Measurements from ENCODE around the gene COL9A2. TPM values are rescaled to one million over a fixed set of nuclear protein-coding genes. Genes with fewer than 3 reads are reported as not detected.

COL9A2 gene
- 10 to 100 TPM in 1 of 2 donors, 1 to 10 TPM in 1; 2.3 to 59.1 TPM for total RNA-seq

GRCh38 chr1:40316595-40317393, at the start of gene COL9A2:
COL9A2 (minus strand) TSS chr1:40317286; CDS start chr1:40317197, 89 bp downstream.
- H3K4me1 ChIP-seq: peaks cover 28% of the 10 kb centered on the region
- peak; percentile 38 to 64 (median 49) for DNase-seq
- intact Hi-C loops (cut with DNase I): no loop called here
- peak; percentile 57 for ATAC-seq
- H3K27ac ChIP-seq: no peak within 1 kb of the TSS
- WGBS, 2 donors: 1% methylated on average over 58 of the region's 84 CpGs; no CpG with 5 or more reads in 1 of the 2 donors
- H3K36me3 ChIP-seq (replicated peaks in 1 of 2; ENCODE audit: insufficient read depth in 1 of 2, low read depth in 2 of 2): no peaks in the 10 kb centered on the region
- peaks cover 0 to 7% of the 10 kb centered on the region in 2 donors for H3K27me3 ChIP-seq
- peak within 1 kb of the TSS in 1 of 2 donors; percentile 37 for H3K4me3 ChIP-seq
- no peaks in the 10 kb centered on the region for H3K9me3 ChIP-seq
- no peak for TF ChIP-seq CTCF (IDR thresholded peaks at IDR 0.05)
- TF ChIP-seq POLR2A (IDR thresholded peaks at IDR 0.05): peak in 1 of 3 donors; percentile 4

GRCh38 chr1:40363721-40364120, 46.6 kb upstream of the COL9A2 start:
- H3K27me3 ChIP-seq: no peaks in the 10 kb centered on the region

GRCh38 chr1:40362699-40363098, 45.6 kb upstream of the COL9A2 start:
- no peaks in the 10 kb centered on the region for H3K27me3 ChIP-seq
- H3K36me3 ChIP-seq (replicated peaks in 1 of 2; ENCODE audit: insufficient read depth in 1 of 2, low read depth in 2 of 2): no peaks in the 10 kb centered on the region
- DNase-seq (no peak), ATAC-seq (no peak)
- peaks cover 0 to 5% (median 0%) of the 10 kb centered on the region in 3 donors for H3K9me3 ChIP-seq
- no peaks in the 10 kb centered on the region for H3K4me1 ChIP-seq
- WGBS, 2 donors: 46 to 55% methylated on average over 2 of the region's 2 CpGs
- H3K4me3 ChIP-seq: no peak overlapping the region
- TF ChIP-seq POLR2A (IDR thresholded peaks at IDR 0.05) (no peak), CTCF (IDR thresholded peaks at IDR 0.05) (no peak)
- intact Hi-C loops (cut with DNase I): no loop called here
- peak overlapping the region in 1 of 4 donors; percentile 4 for H3K27ac ChIP-seq

More at GRCh38 chr1:40363721-40364120, 46.6 kb upstream of the COL9A2 start:
- no peak overlapping the region for H3K27ac ChIP-seq
- DNase-seq: no peak
- H3K4me1 ChIP-seq: no peaks in the 10 kb centered on the region
- no peaks in the 10 kb centered on the region for H3K36me3 ChIP-seq (replicated peaks in 1 of 2; ENCODE audit: insufficient read depth in 1 of 2, low read depth in 2 of 2)
- TF ChIP-seq POLR2A (IDR thresholded peaks at IDR 0.05) (no peak), CTCF (IDR thresholded peaks at IDR 0.05) (no peak)
- H3K4me3 ChIP-seq: no peak overlapping the region
- H3K9me3 ChIP-seq: peaks cover 0 to 5% (median 0%) of the 10 kb centered on the region in 3 donors
- WGBS, 2 donors: 60 to 82% methylated on average over 2 of the region's 2 CpGs
- no peak for ATAC-seq
- intact Hi-C loops (cut with DNase I): no loop called here

- TF ChIP-seq CTCF (IDR thresholded peaks at IDR 0.05) (no peak), POLR2A (IDR thresholded peaks at IDR 0.05) (no peak)
- no peaks in the 10 kb centered on the region for H3K4me1 ChIP-seq
- intact Hi-C loops (cut with DNase I): no loop called here
- no peaks in the 10 kb centered on the region for H3K27me3 ChIP-seq
- no peaks in the 10 kb centered on the region for H3K36me3 ChIP-seq (replicated peaks in 1 of 2; ENCODE audit: insufficient read depth in 1 of 2, low read depth in 2 of 2)
- ATAC-seq: no peak
- H3K27ac ChIP-seq: peak overlapping the region in 1 of 4 donors; percentile 4
- H3K9me3 ChIP-seq: peaks cover 0 to 5% (median 0%) of the 10 kb centered on the region in 3 donors
- no peak overlapping the region for H3K4me3 ChIP-seq
- DNase-seq: no peak
- 67 to 75% methylated on average over 2 of the region's 2 CpGs for WGBS, 2 donors
Observed at GRCh38 chr1:40362199-40362598, 45.1 kb upstream of the COL9A2 start.

All from body of pancreas (tissue), 4 donors.